PFSK-1 (cell line): Measurements from ENCODE around the gene CCDC12.

Source experiments
- POLR2AphosphoS5 ChIP-seq: IDR thresholded peaks from 2 replicates; pipeline ENCODE4 v1.6.1; 2012; ENCODE audit warnings: low read depth, mild to moderate bottlenecking, control low read depth, low read length, moderate library complexity
- SIN3A ChIP-seq: IDR thresholded peaks from 2 replicates; pipeline ENCODE4 v1.6.1; 2012; ENCODE audit warnings: mild to moderate bottlenecking, low read length, moderate library complexity, borderline replicate concordance; ENCODE audit not compliant: insufficient read depth
- TAF1 ChIP-seq: IDR thresholded peaks from 2 replicates; pipeline ENCODE4 v1.6.1; 2012; ENCODE audit warnings: low read length, control low read depth, borderline replicate concordance; ENCODE audit not compliant: insufficient read depth
- TF ChIP-seq, protein P1 (sequence below), 2 experiments: IDR thresholded peaks; 2 replicates each; pipeline versions ENCODE4 v1.6.1 to v1.8.0; 2011 to 2012; ENCODE audit warnings: low read depth in 2 of 2, low read length in 2 of 2, control low read depth in 1 of 2, inconsistent platforms in 1 of 2, mild to moderate bottlenecking in 1 of 2, moderate library complexity in 1 of 2; ENCODE audit not compliant: insufficient read depth in 1 of 2

- TF ChIP-seq POLR2AphosphoS5 (no peak), TAF1 (no peak), SIN3A (no peak)
- TF ChIP-seq, protein P1, sequence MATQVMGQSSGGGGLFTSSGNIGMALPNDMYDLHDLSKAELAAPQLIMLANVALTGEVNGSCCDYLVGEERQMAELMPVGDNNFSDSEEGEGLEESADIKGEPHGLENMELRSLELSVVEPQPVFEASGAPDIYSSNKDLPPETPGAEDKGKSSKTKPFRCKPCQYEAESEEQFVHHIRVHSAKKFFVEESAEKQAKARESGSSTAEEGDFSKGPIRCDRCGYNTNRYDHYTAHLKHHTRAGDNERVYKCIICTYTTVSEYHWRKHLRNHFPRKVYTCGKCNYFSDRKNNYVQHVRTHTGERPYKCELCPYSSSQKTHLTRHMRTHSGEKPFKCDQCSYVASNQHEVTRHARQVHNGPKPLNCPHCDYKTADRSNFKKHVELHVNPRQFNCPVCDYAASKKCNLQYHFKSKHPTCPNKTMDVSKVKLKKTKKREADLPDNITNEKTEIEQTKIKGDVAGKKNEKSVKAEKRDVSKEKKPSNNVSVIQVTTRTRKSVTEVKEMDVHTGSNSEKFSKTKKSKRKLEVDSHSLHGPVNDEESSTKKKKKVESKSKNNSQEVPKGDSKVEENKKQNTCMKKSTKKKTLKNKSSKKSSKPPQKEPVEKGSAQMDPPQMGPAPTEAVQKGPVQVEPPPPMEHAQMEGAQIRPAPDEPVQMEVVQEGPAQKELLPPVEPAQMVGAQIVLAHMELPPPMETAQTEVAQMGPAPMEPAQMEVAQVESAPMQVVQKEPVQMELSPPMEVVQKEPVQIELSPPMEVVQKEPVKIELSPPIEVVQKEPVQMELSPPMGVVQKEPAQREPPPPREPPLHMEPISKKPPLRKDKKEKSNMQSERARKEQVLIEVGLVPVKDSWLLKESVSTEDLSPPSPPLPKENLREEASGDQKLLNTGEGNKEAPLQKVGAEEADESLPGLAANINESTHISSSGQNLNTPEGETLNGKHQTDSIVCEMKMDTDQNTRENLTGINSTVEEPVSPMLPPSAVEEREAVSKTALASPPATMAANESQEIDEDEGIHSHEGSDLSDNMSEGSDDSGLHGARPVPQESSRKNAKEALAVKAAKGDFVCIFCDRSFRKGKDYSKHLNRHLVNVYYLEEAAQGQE (IDR thresholded peaks at IDR 0.05; ENCODE audit: insufficient read depth in 1 of 2, low read depth in 2 of 2, low read length in 2 of 2), result no peak
These were observed 41.7 kb upstream of the CCDC12 start for GRCh38 chr3:47018269-47018611.
